ENCODE data around the gene JAM3. TPM values are rescaled to one million over a fixed set of nuclear protein-coding genes. Genes with fewer than 3 reads are reported as not detected.

JAM3 gene
- total RNA-seq, 2 donors from 2014 or later: 28.5 to 38.1 TPM

- H3K4me3 ChIP-seq: no peak overlapping the region
- H3K9me3 ChIP-seq: no peaks in the 10 kb centered on the region
- no peaks in the 10 kb centered on the region for H3K27me3 ChIP-seq
- peaks cover 50% of the 10 kb centered on the region for H3K36me3 ChIP-seq
- TF ChIP-seq, protein P1, sequence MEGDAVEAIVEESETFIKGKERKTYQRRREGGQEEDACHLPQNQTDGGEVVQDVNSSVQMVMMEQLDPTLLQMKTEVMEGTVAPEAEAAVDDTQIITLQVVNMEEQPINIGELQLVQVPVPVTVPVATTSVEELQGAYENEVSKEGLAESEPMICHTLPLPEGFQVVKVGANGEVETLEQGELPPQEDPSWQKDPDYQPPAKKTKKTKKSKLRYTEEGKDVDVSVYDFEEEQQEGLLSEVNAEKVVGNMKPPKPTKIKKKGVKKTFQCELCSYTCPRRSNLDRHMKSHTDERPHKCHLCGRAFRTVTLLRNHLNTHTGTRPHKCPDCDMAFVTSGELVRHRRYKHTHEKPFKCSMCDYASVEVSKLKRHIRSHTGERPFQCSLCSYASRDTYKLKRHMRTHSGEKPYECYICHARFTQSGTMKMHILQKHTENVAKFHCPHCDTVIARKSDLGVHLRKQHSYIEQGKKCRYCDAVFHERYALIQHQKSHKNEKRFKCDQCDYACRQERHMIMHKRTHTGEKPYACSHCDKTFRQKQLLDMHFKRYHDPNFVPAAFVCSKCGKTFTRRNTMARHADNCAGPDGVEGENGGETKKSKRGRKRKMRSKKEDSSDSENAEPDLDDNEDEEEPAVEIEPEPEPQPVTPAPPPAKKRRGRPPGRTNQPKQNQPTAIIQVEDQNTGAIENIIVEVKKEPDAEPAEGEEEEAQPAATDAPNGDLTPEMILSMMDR (IDR thresholded peaks at IDR 0.05): no peak
- H3K4me1 ChIP-seq: no peaks in the 10 kb centered on the region
- H3K27ac ChIP-seq: no peak overlapping the region
- DNase-seq (ENCODE audit: low spot score): no peak
Measured at GRCh38 chr11:134155946-134156865, 87.3 kb downstream of the JAM3 start.

DNA sequence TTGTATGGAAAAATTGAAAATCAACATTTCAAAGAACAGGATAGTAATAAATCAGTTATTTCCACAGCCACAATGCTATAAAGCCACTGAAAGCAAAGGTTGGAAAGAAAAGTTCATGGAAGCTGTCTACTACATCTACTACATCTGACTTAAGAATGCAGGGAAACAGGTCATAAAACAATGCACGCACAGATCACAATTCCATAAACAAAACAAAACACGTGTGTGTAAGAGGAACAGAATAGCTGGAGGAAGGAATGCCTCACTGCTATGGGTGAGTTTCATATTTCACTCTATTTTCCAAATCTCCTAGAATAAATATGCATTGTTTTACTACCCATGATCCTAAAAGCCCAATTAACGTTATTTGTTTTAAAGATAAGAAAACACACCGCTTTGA, 88.6 kb downstream of the JAM3 start:
- Histone ChIP-seq H3K27ac (no peak overlapping the region), H3K27me3 (no peaks in the 10 kb centered on the region), H3K36me3 (peaks cover 43% of the 10 kb centered on the region), H3K4me1 (no peaks in the 10 kb centered on the region), H3K9me3 (no peaks in the 10 kb centered on the region), H3K4me3 (no peak overlapping the region)
- TF ChIP-seq, protein P1 (IDR thresholded peaks at IDR 0.05): no peak
- DNase-seq (ENCODE audit: low spot score): no peak

DNA sequence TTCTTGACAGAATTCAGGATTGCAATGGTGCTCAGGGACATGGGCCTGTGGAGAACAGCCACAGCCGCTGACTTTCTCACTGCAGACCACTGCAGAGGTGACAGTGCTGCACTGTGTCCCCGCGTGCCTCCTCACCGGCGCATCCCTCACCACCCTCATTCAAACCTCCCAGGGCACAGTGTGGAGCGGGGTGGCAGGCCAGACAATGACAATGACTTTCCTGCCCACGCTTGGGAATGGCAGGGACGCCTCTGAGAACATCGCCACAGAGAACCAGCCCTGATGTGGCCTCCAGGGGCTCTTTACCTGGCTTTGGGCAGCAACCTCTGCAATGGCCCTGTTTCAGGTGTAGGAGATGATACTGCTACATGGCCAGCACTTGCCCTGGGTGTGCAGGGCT, 89.2 kb downstream of the JAM3 start:
- DNase-seq (ENCODE audit: low spot score): no peak
- no peaks in the 10 kb centered on the region for H3K27me3 ChIP-seq
- no peaks in the 10 kb centered on the region for H3K4me1 ChIP-seq
- H3K4me3 ChIP-seq: no peak overlapping the region
- peaks cover 41% of the 10 kb centered on the region for H3K36me3 ChIP-seq
- TF ChIP-seq, protein P1 (IDR thresholded peaks at IDR 0.05): no peak
- H3K27ac ChIP-seq: no peak overlapping the region
- H3K9me3 ChIP-seq: no peaks in the 10 kb centered on the region

- Histone ChIP-seq H3K4me3 (no peak overlapping the region), H3K4me1 (no peaks in the 10 kb centered on the region), H3K27ac (no peak overlapping the region), H3K9me3 (no peaks in the 10 kb centered on the region), H3K36me3 (peaks cover 33% of the 10 kb centered on the region), H3K27me3 (no peaks in the 10 kb centered on the region)
- TF ChIP-seq, protein P1 (IDR thresholded peaks at IDR 0.05): no peak
- DNase-seq (ENCODE audit: low spot score): no peak
Measured at GRCh38 chr11:134159652-134160051, 90.8 kb downstream of the JAM3 start.

DNA sequence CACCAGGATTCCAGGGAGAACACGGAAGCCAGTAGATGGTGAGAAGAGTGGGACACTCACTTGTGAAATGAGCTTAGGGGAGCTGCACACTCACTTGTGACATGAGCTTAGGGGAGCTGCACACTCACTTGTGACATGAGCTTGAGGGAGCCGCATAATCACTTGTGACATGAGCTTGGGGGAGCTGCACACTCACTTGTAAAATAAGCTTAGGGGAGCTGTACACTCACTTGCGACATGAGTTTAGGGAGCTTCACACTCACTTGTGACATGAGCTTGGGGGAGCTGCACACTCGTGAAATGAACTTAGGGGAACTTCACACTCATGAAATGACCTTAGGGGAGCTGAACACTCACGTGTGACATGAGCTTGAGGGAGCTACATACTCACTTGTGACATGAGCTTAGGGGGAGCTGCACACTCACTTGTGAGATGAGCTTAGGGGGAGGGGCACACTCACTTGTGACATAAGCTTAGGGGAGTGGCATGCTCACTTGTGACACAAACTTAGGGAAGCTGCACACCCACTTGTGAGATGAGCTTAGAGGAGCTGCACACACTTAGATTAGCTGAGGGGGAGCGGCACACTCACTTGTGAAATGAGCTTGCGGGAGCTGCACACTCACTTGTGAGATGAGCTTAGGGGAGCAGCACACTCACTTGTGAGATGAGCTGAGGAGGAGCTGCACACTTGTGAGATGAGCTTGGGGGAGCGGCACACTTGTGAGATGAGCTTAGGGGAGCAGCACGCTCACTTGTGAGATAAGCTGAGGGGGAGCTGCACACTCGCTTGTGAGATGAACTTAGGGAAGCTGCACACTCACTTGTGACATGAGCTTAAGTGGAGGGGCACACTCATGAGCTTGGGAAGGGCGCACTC, 95.9 kb downstream of the JAM3 start:
- DNase-seq (ENCODE audit: low spot score): no peak
- Histone ChIP-seq H3K9me3 (no peaks in the 10 kb centered on the region), H3K36me3 (peaks cover 39% of the 10 kb centered on the region), H3K27ac (no peak overlapping the region), H3K4me3 (no peak overlapping the region), H3K27me3 (no peaks in the 10 kb centered on the region), H3K4me1 (no peaks in the 10 kb centered on the region)
- TF ChIP-seq, protein P1 (IDR thresholded peaks at IDR 0.05): no peak
